HG03442 (cell line): ENCODE measurements around the gene YTHDC2.

Experiments used
- ATAC-seq: cut with Tn5 transposase; IDR thresholded peaks from one replicate; pipeline ENCODE4 v1.9.1; 2021; ENCODE audit warnings: mild to moderate bottlenecking, moderate library complexity; ENCODE audit not compliant: unreplicated experiment

Gene YTHDC2

DNA sequence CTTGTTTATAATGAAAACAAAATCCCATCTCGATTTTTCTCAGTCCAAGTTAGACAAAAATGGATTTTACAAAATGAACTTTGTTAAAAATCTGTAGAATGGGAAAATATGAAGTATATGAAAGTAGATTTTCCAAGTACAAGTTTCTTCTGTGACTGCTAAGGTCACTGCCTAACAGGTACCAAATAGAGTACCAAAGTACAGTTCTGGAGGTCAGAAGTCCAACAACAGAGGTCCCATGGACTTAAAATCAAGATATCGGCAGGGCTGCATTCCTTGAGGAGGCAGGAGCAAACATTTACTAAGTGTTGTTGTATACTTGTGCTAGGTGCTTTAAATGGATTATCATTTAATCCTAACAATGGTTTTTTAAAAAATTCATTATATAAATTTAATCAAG, 5.9 kb downstream of the YTHDC2 start:
- ATAC-seq, result no peak

DNA sequence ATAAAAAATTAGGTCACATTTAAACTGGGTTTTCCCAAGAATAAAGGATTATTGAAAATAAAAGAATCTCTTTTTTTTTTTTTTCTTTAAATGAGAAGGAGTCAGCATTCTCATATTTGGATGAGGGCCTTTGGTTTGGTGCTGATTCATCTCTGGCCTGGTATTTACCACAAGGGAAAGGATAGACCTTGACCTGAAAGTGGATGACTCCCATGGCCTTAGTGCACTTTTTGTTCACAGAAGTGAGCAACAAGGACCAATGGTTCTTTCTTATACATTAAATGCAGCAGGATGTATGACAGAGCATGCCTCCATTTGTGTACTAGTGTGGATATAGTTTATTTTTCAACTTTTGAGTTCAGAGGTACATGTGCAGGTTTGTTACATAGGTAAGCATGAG, 6.9 kb downstream of the YTHDC2 start:
- peak; percentile 83 for ATAC-seq

DNA sequence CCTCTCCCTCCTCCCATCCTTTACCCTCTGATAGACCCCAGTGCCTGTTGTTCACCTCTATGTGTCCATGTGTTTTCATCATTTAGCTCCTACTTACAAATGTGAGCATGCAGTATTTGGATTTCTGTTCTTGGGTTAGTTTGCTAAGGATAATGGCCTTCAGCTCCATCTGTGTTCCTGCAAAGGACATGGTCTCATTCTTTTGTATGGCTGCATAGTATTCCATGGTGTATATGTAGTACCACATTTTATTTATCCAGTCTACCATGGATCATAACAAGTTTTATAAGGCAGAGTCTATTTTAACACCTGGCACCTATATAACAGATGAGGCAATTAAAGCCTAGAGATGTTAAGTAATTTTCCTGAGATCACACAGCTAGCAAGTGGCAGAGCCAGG, 7.4 kb downstream of the YTHDC2 start:
- no peak for ATAC-seq

DNA sequence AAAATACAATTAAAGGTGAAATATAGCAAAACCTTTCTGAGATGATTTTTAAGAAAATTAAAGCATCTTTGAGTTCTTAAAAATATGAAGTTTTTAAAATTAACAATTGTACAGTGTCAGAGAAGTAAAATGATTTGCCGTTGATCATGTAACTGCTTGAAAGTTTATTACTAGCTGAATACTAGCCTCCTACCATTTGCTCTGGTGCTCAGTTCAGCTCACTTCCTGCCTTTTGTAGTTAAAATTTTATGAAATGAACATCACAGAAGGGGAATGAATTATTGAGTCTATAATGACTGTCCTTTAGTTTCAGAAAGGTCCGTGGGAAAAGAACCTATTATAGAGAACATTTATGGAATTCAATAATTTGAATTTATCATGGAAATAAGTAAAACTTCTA, 9.7 kb downstream of the YTHDC2 start:
- no peak for ATAC-seq

DNA sequence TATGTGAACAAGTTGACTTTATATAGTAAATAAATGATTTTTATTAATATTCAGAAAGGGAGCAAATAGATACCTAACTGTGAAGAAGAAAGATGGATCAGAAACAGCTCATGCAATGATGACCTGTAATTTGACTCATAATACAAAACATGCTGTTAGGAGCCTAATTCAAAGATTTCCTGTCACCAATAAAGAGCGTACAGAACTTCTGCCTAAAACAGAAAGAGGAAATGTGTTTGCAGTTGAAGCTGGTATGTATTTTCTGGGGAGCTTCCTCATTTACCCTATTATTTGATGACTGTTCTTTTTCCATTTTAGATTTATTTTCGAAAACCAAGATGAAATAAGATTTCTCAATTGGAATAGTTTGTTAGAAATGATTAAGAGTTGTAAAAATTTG, 11.4 kb downstream of the YTHDC2 start:
- peak; percentile 61 for ATAC-seq

DNA sequence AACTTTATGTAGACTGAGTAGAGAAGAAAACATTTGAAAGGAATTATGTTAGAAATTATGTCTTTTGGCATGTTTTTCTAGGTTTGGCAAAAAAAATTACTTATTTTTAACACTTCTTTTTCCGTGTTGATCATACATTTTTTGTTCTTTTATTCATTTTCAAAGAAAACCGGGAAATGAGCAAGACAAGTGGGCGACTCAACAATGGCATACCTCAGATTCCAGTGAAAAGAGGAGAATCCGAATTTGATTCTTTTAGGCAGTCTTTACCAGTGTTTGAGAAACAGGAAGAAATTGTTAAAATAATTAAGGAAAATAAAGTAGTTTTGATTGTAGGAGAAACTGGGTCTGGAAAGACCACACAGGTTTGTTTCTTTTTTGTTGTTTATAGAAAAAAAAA, 12.9 kb downstream of the YTHDC2 start:
- no peak for ATAC-seq

DNA sequence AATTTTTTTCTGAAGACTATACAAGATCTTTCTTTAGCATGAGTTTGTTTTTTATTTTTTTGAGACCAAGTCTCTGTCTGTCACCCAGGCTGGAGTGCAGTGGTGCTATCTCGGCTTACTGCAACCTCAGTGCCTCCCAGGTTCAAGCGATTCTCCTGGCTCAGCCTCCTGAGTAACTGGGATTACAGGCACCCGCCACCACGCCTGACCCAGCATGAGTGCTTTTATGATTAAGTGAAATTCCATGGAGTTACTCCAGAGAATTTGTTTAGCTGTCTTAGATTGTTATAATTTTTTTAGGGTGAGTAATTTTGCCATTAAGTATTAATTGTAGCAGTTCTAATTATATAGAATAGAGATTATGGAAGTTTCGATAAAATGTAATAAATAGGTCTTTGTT, 14.3 kb downstream of the YTHDC2 start:
- no peak for ATAC-seq

DNA sequence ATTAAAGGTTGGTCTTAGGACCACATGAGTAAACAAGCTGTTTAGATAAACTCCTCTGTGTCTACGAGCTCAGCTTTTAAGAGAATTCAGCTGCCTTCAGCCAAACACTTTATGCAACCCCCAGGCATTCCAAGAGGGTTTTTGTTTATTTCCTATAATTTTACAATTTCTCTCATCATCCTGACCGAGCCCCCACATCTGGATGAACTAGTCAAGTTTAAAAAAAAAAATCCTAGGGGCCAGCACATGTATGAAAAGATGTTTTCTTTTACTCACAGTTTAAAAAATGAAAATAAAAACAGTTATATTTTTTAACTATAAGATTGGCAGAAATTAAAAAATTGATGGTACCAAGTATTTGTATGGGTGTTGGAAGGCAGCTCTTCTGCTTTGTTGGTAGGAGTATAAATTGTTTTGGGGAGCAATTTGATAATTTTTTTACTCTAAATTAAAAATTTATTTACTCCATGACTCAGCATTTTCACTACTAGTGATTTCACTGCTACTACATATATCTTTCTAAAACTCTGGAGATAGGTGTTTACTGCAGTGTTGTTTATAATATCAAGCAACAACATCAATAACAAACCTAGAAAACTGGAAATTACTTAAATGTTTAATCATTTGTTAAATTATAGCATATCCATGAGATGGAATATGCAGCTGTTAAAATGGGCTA, 18.1 kb downstream of the YTHDC2 start:
- ATAC-seq, result no peak

DNA sequence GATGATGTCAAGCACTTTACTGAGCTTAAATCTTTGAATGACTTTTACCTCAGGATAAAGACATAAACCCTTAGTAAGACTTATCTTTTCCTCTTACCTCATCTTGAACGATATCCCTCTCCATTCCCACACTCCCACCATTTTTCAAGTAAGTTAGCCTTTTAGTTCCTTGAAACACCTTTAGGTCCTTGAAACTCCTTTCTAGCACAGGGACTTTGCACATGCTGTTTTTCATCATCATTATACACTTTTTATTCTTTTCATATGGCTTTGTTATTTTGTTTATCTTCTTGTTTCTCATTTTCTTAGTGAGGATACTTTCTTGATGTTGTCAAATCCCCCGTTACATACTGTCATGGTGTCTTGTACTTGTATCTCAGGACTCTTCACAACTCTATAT, 24.8 kb downstream of the YTHDC2 start:
- ATAC-seq, result no peak

DNA sequence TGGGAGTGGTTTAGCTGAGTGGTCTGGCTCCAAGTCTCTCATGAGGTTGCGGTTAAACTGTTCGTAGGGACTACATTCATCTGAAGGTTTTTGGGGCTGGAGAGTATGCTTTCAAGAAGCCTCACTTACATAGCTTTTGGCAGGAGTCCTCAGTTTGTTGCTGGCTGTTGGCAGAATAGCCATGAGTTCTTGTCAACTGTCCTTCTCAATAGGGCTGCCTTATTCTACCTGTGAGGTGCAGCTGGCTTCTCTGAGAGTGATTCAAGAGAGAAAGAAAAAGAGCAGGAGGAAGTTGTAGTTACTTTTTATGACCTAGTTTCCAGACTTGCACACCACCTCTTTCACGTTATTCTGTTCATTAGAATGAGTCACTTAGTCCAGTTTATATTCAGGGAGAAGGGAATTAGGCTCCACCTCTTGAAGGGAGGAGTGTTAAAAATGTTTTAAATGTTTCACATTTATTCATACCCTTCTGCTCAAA, 33.2 kb downstream of the YTHDC2 start:
- no peak for ATAC-seq

DNA sequence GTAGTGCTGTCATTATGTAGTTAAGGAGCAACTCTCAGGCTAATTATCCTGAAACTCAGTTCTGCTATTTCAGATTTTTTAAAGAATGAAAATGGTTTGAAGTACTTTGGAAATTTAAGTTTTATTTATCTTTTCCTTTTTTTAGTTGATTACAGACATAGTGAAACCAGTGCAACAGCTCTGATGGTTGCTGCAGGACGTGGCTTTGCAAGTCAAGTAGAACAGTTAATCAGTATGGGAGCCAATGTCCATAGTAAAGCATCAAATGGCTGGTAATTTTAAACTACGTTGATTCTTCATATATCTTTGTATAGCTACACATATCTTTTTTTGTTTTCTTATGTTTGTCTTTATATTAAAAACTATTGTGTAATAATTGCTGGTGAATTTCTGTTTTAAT, 34.9 kb downstream of the YTHDC2 start:
- peak; percentile 61 for ATAC-seq

DNA sequence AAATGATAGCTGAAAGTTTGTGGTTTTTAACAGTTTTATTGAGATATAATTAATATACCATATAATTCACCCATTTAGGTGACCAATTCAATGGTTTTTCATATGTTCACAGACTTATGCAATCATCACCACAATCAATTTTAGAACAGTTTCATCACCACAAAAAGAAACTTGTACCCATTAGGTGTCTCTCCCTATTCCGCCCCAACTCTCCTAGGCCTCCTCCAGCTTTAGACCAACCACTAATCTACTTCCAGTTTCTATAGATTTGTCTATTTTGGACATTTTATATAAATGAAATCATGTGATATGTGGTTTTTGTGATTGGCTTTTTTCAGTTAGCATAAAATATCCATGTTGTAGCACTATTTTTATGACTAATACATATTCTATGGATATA, 38.6 kb downstream of the YTHDC2 start:
- ATAC-seq, result no peak

DNA sequence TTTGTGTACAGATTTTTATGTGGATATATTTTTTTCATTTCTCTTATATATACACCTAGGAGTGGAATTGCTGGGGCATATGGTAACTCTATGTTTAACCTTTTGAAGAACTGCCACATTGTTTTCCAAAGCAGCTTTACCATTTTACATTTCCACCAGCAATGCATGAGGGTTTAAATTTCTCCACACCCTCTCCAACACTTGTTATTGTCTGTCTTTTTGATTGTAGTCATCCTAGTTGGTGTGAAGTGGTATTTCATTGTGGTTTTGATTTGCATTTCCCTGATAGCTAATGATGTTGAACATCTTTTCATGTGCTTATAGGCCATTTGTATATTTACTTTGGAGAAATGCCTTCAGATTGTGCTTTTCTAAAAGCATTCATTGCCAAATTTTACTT, 39.1 kb downstream of the YTHDC2 start:
- ATAC-seq, result no peak

DNA sequence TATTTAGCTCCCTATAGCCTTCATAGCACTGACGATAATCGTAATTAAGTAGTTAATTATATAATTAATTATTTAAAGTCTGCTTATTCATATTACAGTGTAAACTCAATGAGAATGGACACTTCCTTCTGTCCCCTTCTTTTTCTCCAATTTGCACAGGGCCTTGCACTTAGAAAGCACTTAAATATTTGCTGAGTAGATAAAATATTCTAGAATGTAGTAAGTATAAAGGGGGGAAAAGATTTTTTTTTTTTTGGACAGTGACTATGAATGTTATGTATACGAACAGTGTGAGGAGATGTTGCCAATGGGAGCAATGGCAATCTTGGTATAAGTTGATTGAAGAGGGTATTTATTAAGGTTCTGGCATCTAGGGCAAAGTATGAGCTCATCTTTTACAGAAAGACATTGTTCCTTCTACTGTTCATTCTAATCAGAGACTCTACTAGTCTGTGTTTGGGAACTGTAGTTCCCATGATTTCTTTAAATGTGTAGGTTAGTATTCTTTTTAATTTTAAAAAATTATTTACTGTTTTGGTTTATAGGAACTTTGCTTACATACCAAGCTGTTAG, 49.4 kb downstream of the YTHDC2 start:
- ATAC-seq, result no peak

DNA sequence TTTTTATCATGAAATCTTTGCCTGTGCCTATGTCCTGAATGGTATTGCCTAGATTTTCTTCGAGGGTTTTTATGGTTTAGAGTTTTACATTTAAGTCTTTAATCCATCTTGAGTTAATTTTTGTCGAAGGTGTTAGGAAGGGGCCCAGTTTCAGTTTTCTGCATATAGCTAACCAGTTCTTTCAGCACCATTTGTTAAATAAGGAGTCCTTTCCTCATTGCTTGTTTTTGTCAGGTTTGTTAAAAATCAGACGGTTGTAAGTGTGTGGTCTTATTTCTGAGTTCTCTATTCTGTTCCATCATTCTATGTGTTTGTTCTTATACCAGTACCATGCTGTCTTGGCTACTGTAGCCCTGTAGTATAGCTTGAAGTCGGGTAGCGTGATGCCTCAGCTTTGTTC, 55.9 kb downstream of the YTHDC2 start:
- no peak for ATAC-seq

DNA sequence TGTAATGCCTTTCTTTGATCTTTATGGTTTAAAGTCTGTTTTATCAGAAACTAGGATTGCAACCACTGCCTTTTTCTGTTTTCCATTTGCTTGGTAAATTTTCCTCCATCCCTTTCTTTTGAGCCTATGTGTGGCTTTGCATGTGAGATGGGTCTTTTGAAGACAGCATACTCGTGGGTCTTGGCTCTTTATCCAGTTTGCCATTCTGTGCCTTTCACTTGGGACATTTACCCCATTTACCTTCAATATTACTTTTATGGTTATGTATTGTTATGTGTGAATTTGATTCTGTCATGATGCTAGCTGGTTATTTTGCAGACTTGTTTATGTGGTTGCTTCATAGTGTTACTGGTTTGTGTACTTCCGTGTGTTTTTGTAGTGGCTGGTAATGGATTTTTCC, 59.2 kb downstream of the YTHDC2 start:
- no peak for ATAC-seq

DNA sequence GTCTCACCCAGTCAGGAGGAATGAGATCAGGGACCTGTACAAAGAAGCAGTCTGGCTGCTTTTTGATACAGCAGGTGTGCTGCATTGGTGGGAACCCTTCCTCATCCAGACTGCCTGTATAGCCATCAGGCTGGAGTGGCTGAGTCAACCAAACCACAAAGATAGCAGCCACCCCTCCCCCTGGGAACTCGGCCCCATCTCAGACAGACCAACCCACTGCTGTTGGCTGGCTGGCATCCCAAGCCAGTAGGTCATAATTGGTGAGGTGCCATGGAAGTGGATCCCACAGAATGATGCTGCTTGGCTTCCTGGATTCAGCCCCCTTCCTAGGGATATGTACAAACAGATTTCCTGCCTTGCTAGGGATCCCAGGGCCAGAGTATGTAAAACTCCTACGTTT, 60.9 kb downstream of the YTHDC2 start:
- no peak for ATAC-seq

DNA sequence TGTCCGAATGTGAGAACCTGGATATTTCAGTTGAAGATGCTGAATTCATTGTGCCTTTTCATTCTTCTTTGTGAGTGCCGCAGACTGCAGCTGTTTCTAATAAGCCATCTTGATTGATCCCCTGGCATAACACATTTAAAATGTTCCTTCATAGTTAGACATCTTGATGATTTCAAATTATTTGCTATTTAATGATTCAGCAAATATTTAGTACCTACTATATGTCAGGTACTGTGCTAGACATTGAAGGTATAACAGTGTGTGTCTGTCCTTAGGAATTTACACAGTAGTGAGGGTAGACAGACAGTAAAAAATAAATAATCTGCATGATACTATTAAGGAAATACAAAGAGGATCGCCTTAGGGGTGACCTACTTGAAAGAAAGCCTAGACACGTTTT, 61.6 kb downstream of the YTHDC2 start:
- no peak for ATAC-seq

DNA sequence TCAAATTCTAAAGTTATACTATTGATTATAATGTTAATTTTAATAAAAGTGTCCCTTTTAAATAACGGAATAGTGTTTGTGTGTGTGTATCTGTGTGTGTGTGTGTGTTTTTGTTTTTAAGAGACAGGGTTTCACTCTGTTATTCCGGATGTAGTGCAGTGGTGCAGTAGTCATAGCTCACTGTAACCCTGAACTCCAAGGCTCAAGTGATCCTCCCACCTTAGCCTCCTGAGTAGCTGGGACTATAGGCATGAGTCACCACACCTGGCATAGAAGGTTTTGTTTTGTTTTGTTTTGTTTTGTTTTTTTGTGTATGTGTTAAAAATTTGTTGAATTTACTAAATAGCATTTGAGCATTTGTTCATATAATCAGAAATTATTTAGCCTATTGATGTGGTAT, 64.6 kb downstream of the YTHDC2 start:
- ATAC-seq, result no peak

DNA sequence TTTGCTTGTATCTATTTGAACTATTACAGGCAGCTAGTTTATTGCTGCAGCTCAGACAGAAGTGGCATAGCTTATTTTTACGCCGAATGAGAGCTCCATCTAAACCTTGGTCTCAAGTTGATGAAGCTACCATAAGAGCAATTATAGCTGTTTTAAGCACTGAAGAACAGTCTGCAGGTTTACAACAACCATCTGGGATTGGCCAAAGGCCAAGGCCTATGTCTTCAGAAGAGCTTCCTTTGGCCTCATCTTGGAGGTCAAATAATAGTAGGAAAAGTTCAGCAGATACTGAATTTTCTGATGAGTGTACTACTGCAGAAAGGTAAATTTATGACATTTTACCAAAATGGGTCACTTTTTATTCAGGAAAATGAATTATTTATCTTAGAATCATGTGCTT, 67.9 kb downstream of the YTHDC2 start:
- ATAC-seq, result no peak

DNA sequence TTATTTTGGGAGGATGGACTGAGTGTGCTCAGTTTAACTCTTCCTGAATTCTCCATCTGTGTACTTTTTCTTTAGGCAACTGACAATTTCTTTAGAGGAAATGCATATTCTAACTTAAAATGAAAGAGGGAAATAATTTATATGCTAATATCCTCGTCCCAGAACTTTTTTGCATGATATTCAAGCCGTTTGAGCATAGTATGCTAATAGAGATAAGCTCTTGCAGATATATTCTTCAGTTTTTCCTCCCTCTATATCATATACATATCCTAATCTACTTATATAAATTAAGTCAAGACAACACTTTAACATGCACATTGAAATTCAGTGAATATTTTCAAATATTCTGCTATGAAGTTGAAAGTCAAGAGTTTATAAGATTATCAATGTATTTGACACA, 84.7 kb downstream of the YTHDC2 start:
- no peak for ATAC-seq

DNA sequence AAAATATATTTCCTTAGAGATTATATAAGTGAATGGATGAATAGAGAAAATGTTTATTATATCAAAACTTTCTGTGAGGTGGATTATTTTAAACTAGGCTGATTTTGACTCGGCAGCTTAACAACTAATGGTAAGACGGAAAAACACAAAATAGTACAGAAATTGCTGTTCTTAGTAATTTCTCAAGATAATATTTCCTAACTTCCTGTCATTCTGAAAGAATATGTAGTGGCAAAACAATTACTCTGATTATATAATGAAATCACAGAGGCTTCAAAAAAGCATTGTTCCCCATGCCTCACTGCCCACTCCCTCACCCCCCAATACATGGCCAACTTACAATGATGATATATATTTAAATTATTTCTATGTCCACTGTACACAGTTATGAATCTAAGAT, 85.4 kb downstream of the YTHDC2 start:
- no peak for ATAC-seq

DNA sequence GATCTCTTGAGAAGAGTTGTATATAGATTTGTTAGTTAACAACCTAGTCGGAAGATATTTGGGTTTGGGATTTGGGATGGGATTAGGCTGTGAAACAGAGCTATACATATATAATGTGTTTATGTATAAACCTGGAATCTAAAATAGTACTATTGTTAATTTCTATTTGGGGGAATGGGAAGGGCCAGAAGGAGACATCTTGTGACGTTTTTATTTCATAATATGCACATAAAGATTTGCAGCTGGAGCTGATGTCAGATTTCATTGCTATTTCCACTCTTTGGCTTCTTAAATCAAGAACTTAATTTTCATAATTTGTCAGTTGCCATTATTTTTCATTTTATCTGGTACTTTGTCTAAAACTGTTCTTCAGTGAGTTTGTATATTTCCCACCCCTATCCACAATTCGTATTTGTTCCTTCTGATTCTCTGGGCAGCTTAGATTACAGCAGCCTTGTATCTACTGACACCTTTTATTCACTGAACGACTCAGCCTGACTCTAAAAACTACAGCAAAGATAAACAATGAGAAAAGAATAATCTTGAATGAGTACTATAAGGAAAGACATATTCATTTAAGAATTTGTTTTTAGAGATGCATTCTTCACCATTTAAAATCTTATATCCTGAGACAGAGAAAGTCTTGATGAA, 86.9 kb downstream of the YTHDC2 start:
- no peak for ATAC-seq
